HCT116 (cell line): Measurements from ENCODE around the gene ADGRV1. TPM values are rescaled to one million over a fixed set of nuclear protein-coding genes. Genes with fewer than 3 reads are reported as not detected.

Source experiments
- ATAC-seq: fragments of 200-7000 bp; cut with Tn5 transposase; 2 replicates; pipeline ENCODE4 v1.9.1; 2020; ENCODE audit warnings: mild to moderate bottlenecking, moderate library complexity
- BruUV-seq: library from RNA; stranded (reverse); fragments of 400-500 nt; replicated peaks from 2 replicates; lab custom pipeline; 2021; lab: Mats Ljungman, UMichigan
- CTCF ChIA-PET: fragments of 300-600 bp; sonication (Branson Sonifier 250); formaldehyde crosslinking; loops from one replicate; lab custom pipeline; 2021; ENCODE audit warnings: antibody characterized with exemption; lab: Charles Lee
- POLR2A ChIA-PET: fragments of 300-600, 350-600 bp; sonication (Branson Sonifier 250); formaldehyde crosslinking; loops from one replicate; lab custom pipeline; 2021; ENCODE audit warnings: antibody characterized with exemption; lab: Charles Lee
- RAD21 ChIA-PET, 2 experiments: fragments of 300-600 bp; sonication (Branson Sonifier 250); formaldehyde crosslinking; loops; one replicate each; lab custom pipeline; 2023; ENCODE audit warnings: low total read pairs in 2 of 2; ENCODE audit not compliant: uncharacterized antibody in 2 of 2, unreplicated experiment in 2 of 2, low non-redundant PET in 1 of 2; lab: Charles Lee
- DNase-seq: peaks from one replicate; pipeline ENCODE4 v3.0.0-alpha.2; 2010; ENCODE audit warnings: low read depth, low spot score
- H2AFZ ChIP-seq: fragments of 200-600 bp; shearing (Covaris generic), sonication (generic); 2 replicates; pipeline ENCODE4 v1.6.1; 2017; ENCODE audit warnings: low read depth, mixed run types, mixed read lengths, antibody characterized with exemption, low read length; ENCODE audit not compliant: poor library complexity, severe bottlenecking
- H3K27ac ChIP-seq: 2 replicates; pipeline ENCODE4 v1.5.1; 2012; ENCODE audit warnings: low read depth, low read length
- H3K27me3 ChIP-seq: fragments of 200-600 bp; sonication (generic); 2 replicates; pipeline ENCODE4 v1.6.1; 2016; ENCODE audit warnings: mixed run types, low read length, mixed read lengths; ENCODE audit not compliant: insufficient read depth
- H3K36me3 ChIP-seq, 2 experiments: fragments of 200-500 bp in 1 of 2; fragments of 200-600 bp in 1 of 2; sonication (Bioruptor generic) in 1 of 2; sonication (generic) in 1 of 2; 2 replicates each; pipeline versions ENCODE4 v1.5.1 to v1.6.1; 2014 to 2016; ENCODE audit warnings: low read length in 2 of 2, inconsistent platforms in 1 of 2, mixed read lengths in 1 of 2, mixed run types in 1 of 2; ENCODE audit not compliant: insufficient read depth in 2 of 2, control insufficient read depth in 1 of 2
- H3K4me1 ChIP-seq, 2 experiments: fragments of 200-600 bp in 1 of 2; sonication (generic) in 1 of 2; 2 replicates each; pipeline versions ENCODE4 v1.5.1 to v1.6.1; 2012 to 2017; ENCODE audit warnings: low read length in 2 of 2, inconsistent platforms in 1 of 2, mild to moderate bottlenecking in 1 of 2, mixed read lengths in 1 of 2, mixed run types in 1 of 2, moderate library complexity in 1 of 2; ENCODE audit not compliant: insufficient read depth in 2 of 2, control insufficient read depth in 1 of 2
- H3K4me2 ChIP-seq: fragments of 200-600 bp; sonication (generic); 2 replicates; pipeline ENCODE4 v1.6.1; 2017; ENCODE audit warnings: mixed run types, low read length, mixed read lengths
- H3K4me3 ChIP-seq, 2 experiments: fragments of 200-600 bp in 1 of 2; sonication (generic) in 1 of 2; replicated peaks in 1 of 2; 2 replicates each; pipeline ENCODE4 v1.5.1; 2011 to 2016; ENCODE audit warnings: low read length in 2 of 2, control low read depth in 1 of 2, low read depth in 1 of 2, mild to moderate bottlenecking in 1 of 2, mixed read lengths in 1 of 2, mixed run types in 1 of 2
- H3K79me2 ChIP-seq: fragments of 200-600 bp; sonication (generic); 2 replicates; pipeline ENCODE4 v1.6.1; 2017; ENCODE audit warnings: mild to moderate bottlenecking, mixed run types, low read length, moderate library complexity, mixed read lengths; ENCODE audit not compliant: insufficient read depth
- H3K9ac ChIP-seq: fragments of 200-600 bp; sonication (generic); 2 replicates; pipeline ENCODE4 v1.6.1; 2016; ENCODE audit warnings: low read length, mixed read lengths
- H3K9me2 ChIP-seq: fragments of 200-600 bp; sonication (generic), shearing (Covaris generic); 2 replicates; pipeline ENCODE4 v1.6.1; 2017; ENCODE audit warnings: mixed run types, mild to moderate bottlenecking, moderate library complexity; ENCODE audit not compliant: insufficient read depth
- H3K9me3 ChIP-seq, 2 experiments: fragments of 200-500 bp in 1 of 2; fragments of 200-600 bp in 1 of 2; sonication (Bioruptor generic) in 1 of 2; sonication (generic) in 1 of 2; 2 replicates each; pipeline ENCODE4 v1.6.1; 2014 to 2017; ENCODE audit warnings: low read length in 2 of 2, mixed read lengths in 2 of 2, inconsistent platforms in 1 of 2, low read depth in 1 of 2, mild to moderate bottlenecking in 1 of 2, mixed run types in 1 of 2, moderate library complexity in 1 of 2; ENCODE audit not compliant: control insufficient read depth in 1 of 2, insufficient read depth in 1 of 2
- H4K20me1 ChIP-seq: fragments of 200-600 bp; sonication (generic), shearing (Covaris generic); 2 replicates; pipeline ENCODE4 v1.6.1; 2017; ENCODE audit warnings: mixed run types, mild to moderate bottlenecking, moderate library complexity; ENCODE audit not compliant: insufficient read depth
- ATF3 ChIP-seq: IDR thresholded peaks from 2 replicates; pipeline ENCODE4 v1.6.1; 2012
- CBX3 ChIP-seq: IDR thresholded peaks from 2 replicates; pipeline ENCODE4 v1.6.1; 2012; ENCODE audit warnings: low read depth
- CEBPB ChIP-seq: IDR thresholded peaks from 2 replicates; pipeline ENCODE4 v1.6.1; 2012; ENCODE audit warnings: low read depth
- CTCF ChIP-seq, 3 experiments: fragments of 200-600 bp in 1 of 3; sonication (generic) in 1 of 3; IDR thresholded peaks in 2 of 3; conservative IDR thresholded peaks in 1 of 3; 2 replicates each; pipeline ENCODE4 v1.5.1; 2012 to 2017; ENCODE audit warnings: low read depth in 2 of 3, low read length in 2 of 3, antibody characterized with exemption in 1 of 3, borderline replicate concordance in 1 of 3, control low read depth in 1 of 3, mild to moderate bottlenecking in 1 of 3, mixed read lengths in 1 of 3, mixed run types in 1 of 3, moderate library complexity in 1 of 3; ENCODE audit not compliant: insufficient read depth in 1 of 3
- EGR1 ChIP-seq: IDR thresholded peaks from 2 replicates; pipeline ENCODE4 v1.6.1; 2012; ENCODE audit warnings: low read depth
- FOSL1 ChIP-seq: IDR thresholded peaks from 2 replicates; pipeline ENCODE4 v1.6.1; 2012; ENCODE audit warnings: low read depth
- JUND ChIP-seq: IDR thresholded peaks from 2 replicates; pipeline ENCODE4 v1.6.1; 2012
- MAX ChIP-seq: IDR thresholded peaks from 2 replicates; pipeline ENCODE4 v1.6.1; 2012
- POLR2A ChIP-seq: IDR thresholded peaks from 2 replicates; pipeline ENCODE4 v1.7.0; 2011; ENCODE audit warnings: borderline replicate concordance; ENCODE audit not compliant: insufficient read depth, insufficient read length; ENCODE audit errors: extremely low read depth
- RAD21 ChIP-seq: IDR thresholded peaks from 2 replicates; pipeline ENCODE4 v1.6.1; 2012; ENCODE audit warnings: low read depth, mild to moderate bottlenecking
- REST ChIP-seq: IDR thresholded peaks from 2 replicates; pipeline ENCODE4 v1.6.1; 2012; ENCODE audit warnings: low read depth
- YY1 ChIP-seq: IDR thresholded peaks from 2 replicates; pipeline ENCODE4 v1.6.1; 2011; ENCODE audit warnings: low read length, low read depth, moderate library complexity, mild to moderate bottlenecking; ENCODE audit not compliant: insufficient replicate concordance; ENCODE audit errors: extremely low read depth
- ZBTB33 ChIP-seq: IDR thresholded peaks from 2 replicates; pipeline ENCODE4 v1.6.1; 2011; ENCODE audit warnings: mild to moderate bottlenecking, low read length, moderate library complexity; ENCODE audit not compliant: insufficient replicate concordance; ENCODE audit errors: extremely low read depth
- intact Hi-C: fragments of 100-400 bp; cut with micrococcal nuclease; formaldehyde crosslinking; loops from 2 replicates; pipeline ENCODE4 v1.10.0; 2022
- total RNA-seq: library from RNA; stranded (reverse); gene quantifications from one replicate; pipeline ENCODE4 v1.2.1, GENCODE V29; 2021; ENCODE audit not compliant: unreplicated experiment

Gene ADGRV1
- total RNA-seq, 1 experiment from 2014 or later = 6.0 TPM

- DNase-seq (no peak), ATAC-seq (no peak)
- no peaks in the 10 kb centered on the region for H4K20me1 ChIP-seq
- H3K4me1 ChIP-seq = no peaks in the 10 kb centered on the region
- ChIA-PET RAD21 (no interaction called here), POLR2A (no interaction called here), CTCF (no interaction called here)
- no peaks in the 10 kb centered on the region for H3K79me2 ChIP-seq
- H3K36me3 ChIP-seq = no peaks in the 10 kb centered on the region
- no TSS peak for BruUV-seq
- no peak overlapping the region for H3K4me2 ChIP-seq
- no peaks in the 10 kb centered on the region for H3K9me2 ChIP-seq
- no peak overlapping the region for H3K9ac ChIP-seq
- no peak overlapping the region for H3K27ac ChIP-seq
- no peak overlapping the region for H2AFZ ChIP-seq
- no peak overlapping the region for H3K4me3 ChIP-seq
- intact Hi-C loops = no loop called here
- no peaks in the 10 kb centered on the region for H3K27me3 ChIP-seq
- TF ChIP-seq RAD21 (no peak), FOSL1 (no peak)
- no peaks in the 10 kb centered on the region for H3K9me3 ChIP-seq
Observed at GRCh38 chr5:91126448-91126847, 567.9 kb downstream of the ADGRV1 start.

GRCh38 chr5:91126888-91127287 lies 568.3 kb downstream of the ADGRV1 start:
- ChIA-PET RAD21 (no interaction called here), POLR2A (no interaction called here)
- no peak for TF ChIP-seq MAX
- TF ChIP-seq RAD21 = no peak
- no peak for TF ChIP-seq CBX3
- no peak for TF ChIP-seq CEBPB
- TF ChIP-seq POLR2A = no peak
- TF ChIP-seq EGR1 = no peak
- TF ChIP-seq JUND = no peak
- no peak for TF ChIP-seq REST
- TF ChIP-seq ATF3 = no peak
- TF ChIP-seq CTCF (IDR thresholded peaks at IDR 0.05 in 2 of 3, conservative IDR thresholded peaks at IDR 0.05 in 1 of 3; ENCODE audit: borderline replicate concordance in 1 of 3, insufficient read depth in 1 of 3, low read depth in 2 of 3, low read length in 2 of 3) = no peak
- TF ChIP-seq YY1 = no peak
- TF ChIP-seq FOSL1 = no peak
- no peak for TF ChIP-seq ZBTB33

More at GRCh38 chr5:91126888-91127287, 568.3 kb downstream of the ADGRV1 start:
- Histone ChIP-seq H3K27ac (no peak overlapping the region), H3K4me1 (no peaks in the 10 kb centered on the region), H3K4me2 (no peak overlapping the region), H4K20me1 (no peaks in the 10 kb centered on the region), H3K79me2 (no peaks in the 10 kb centered on the region), H3K9me2 (no peaks in the 10 kb centered on the region), H3K9me3 (no peaks in the 10 kb centered on the region), H2AFZ (no peak overlapping the region), H3K9ac (no peak overlapping the region), H3K4me3 (no peak overlapping the region), H3K36me3 (no peaks in the 10 kb centered on the region), H3K27me3 (no peaks in the 10 kb centered on the region)
- ATAC-seq = no peak
- DNase-seq = no peak
- CTCF ChIA-PET = no interaction called here
- intact Hi-C loops = no loop called here
- no TSS peak for BruUV-seq
